Fibroblast of lung (primary cell): ENCODE results near the gene FOXC1.

Experiments used
- EZH2 ChIP-seq: IDR thresholded peaks from 2 replicates; pipeline ENCODE4 v1.5.1; 2012; ENCODE audit warnings: low read length, control low read depth, mild to moderate bottlenecking; ENCODE audit errors: missing control alignments
- TF ChIP-seq, protein P1 (sequence below), 2 donors: IDR thresholded peaks in 1 of 2; conservative IDR thresholded peaks in 1 of 2; 1 replicate in 1 of 2; 2 replicates in 1 of 2; pipeline ENCODE4 v1.5.1; 2011 to 2012; ENCODE audit warnings: low read length in 2 of 2, control low read depth in 1 of 2, inconsistent platforms in 1 of 2, low read depth in 1 of 2, mild to moderate bottlenecking in 1 of 2

DNA sequence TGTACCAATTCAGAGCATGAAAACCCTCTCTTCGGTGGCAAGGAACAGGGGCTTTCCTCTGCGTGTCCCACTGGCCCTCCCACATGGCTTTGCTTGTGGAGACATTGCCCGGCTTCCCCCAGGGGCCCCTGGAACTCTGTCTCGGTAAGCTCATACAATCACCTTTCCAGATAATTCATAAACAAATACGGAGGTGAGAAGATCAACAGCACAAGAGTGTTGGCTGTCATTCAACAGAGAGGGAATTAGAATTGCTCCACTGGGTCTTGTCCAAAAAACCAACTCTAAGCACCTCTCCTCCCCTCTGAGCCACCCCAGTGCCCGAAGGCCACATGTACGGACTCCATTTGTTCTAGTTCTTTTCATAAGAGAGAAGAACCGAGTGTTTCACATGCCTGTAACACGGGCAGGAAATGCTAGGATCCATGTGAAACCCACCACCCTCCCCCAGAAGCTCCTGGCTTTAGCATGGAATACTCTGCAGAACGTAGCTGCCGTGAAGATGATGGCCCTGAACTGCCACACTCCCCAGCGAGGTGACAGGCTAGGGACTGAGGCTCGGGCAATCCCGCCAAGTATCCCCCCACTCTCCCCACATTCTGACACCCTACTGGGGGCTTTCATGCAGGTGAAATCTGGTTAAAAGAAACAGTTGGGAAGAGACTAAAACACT is 24.6 kb upstream of the FOXC1 start:
- TF ChIP-seq, protein P1, sequence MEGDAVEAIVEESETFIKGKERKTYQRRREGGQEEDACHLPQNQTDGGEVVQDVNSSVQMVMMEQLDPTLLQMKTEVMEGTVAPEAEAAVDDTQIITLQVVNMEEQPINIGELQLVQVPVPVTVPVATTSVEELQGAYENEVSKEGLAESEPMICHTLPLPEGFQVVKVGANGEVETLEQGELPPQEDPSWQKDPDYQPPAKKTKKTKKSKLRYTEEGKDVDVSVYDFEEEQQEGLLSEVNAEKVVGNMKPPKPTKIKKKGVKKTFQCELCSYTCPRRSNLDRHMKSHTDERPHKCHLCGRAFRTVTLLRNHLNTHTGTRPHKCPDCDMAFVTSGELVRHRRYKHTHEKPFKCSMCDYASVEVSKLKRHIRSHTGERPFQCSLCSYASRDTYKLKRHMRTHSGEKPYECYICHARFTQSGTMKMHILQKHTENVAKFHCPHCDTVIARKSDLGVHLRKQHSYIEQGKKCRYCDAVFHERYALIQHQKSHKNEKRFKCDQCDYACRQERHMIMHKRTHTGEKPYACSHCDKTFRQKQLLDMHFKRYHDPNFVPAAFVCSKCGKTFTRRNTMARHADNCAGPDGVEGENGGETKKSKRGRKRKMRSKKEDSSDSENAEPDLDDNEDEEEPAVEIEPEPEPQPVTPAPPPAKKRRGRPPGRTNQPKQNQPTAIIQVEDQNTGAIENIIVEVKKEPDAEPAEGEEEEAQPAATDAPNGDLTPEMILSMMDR (conservative IDR thresholded peaks at IDR 0.05 in 1 of 2, IDR thresholded peaks at IDR 0.05 in 1 of 2; ENCODE audit: low read depth in 1 of 2, low read length in 2 of 2), result no peak
- no peak for TF ChIP-seq EZH2
